Measurements from ENCODE around the gene C1orf35. TPM values are rescaled to one million over a fixed set of nuclear protein-coding genes. Genes with fewer than 3 reads are reported as not detected.
A peak's percentile ranks its signal among the peaks of the same experiment; 100 is the strongest.

Gene C1orf35
- total and polyA plus RNA-seq, 9 of the 15 experiments (the other 6 are each of a cell fraction or from before 2014, with no cell fraction given): 3.2 to 48.7 (median 12.5) TPM

DNA sequence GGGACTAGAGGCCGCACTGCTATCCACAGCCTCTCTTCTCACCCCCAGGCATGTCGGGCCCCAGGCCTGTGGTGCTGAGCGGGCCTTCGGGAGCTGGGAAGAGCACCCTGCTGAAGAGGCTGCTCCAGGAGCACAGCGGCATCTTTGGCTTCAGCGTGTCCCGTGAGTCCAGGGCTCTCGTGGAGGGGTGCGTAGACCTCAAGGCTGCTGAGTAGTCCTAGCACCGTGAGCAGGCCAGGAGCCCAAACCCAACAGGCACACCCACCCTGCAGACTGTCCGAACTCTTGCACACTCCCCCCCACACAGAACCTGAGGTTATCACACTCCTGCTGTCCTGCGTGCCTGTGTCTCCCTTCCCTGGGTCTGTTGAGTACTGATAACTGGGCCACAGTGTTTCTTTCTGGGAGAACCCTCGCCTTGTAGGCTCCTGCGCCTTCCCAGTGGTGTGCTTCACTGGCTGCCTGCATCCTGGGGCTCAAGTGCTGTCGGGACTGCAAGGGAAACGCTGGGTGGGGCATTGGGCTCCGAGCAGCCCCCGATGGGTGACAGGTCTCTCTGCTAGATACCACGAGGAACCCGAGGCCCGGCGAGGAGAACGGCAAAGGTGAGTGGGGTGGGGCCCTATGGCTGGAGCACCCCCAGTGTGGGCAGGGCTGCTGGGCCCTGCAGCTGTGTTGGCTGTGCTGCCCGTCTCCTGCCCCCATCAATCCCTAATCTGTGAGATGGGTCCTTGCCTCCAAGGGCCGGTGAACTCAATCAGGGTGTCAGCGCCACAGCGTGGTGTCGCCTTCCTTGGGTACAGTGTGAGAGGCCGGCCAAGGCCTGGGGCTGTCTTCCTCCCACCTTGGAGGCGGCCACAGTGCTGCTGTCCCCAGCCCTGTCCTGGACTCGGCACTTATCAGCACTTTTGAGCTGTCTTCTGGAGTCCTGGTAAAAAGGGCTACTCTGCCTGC is 42.6 kb upstream of the C1orf35 start (continued):
- TF ChIP-seq, protein P1, sequence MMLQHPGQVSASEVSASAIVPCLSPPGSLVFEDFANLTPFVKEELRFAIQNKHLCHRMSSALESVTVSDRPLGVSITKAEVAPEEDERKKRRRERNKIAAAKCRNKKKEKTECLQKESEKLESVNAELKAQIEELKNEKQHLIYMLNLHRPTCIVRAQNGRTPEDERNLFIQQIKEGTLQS (IDR thresholded peaks at IDR 0.05): no peak
- TF ChIP-seq, protein P1 (CRISPR knock-in tag; conservative IDR thresholded peaks at IDR 0.05): no peak
- TF ChIP-seq, protein P2, sequence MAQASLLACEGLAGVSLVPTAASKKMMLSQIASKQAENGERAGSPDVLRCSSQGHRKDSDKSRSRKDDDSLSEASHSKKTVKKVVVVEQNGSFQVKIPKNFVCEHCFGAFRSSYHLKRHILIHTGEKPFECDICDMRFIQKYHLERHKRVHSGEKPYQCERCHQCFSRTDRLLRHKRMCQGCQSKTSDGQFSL (CRISPR knock-in tag; IDR thresholded peaks at IDR 0.05): peak; percentile 88
- TF ChIP-seq, protein P2 (tag; IDR thresholded peaks at IDR 0.05): peak in 1 of 2 experiments; percentile 74; a peak in 2 of 4 replicates
- TF ChIP-seq, protein P3, sequence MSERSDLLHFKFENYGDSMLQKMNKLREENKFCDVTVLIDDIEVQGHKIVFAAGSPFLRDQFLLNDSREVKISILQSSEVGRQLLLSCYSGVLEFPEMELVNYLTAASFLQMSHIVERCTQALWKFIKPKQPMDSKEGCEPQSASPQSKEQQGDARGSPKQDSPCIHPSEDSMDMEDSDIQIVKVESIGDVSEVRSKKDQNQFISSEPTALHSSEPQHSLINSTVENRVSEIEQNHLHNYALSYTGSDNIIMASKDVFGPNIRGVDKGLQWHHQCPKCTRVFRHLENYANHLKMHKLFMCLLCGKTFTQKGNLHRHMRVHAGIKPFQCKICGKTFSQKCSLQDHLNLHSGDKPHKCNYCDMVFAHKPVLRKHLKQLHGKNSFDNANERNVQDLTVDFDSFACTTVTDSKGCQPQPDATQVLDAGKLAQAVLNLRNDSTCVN (CRISPR knock-in tag; IDR thresholded peaks at IDR 0.05): no peak
- TF ChIP-seq KAT7 (CRISPR knock-in tag; IDR thresholded peaks at IDR 0.05; ENCODE audit: borderline replicate concordance): peak; percentile 71; the same call in 1 of the 2 replicates
- TF ChIP-seq MYNN (IDR thresholded peaks at IDR 0.05): peak; percentile 91
- no peak for TF ChIP-seq MYNN (CRISPR knock-in tag; IDR thresholded peaks at IDR 0.05)
- TF ChIP-seq PURB (CRISPR knock-in tag; IDR thresholded peaks at IDR 0.05; ENCODE audit: low read depth): no peak
- no peak for TF ChIP-seq ZC3H11A (IDR thresholded peaks at IDR 0.05; ENCODE audit: low read depth, low read length)
- 0 out of 2 replicates have a peak, but pooled peaks have one; percentile 53 for TF ChIP-seq RNF2 (IDR thresholded peaks at IDR 0.05)
- no peak for TF ChIP-seq NELFE (IDR thresholded peaks at IDR 0.05; ENCODE audit: insufficient read depth, insufficient read length)
- TF ChIP-seq TRIM24 (IDR thresholded peaks at IDR 0.05): peak; percentile 73 to 88
- TF ChIP-seq DPF2 (IDR thresholded peaks at IDR 0.05): peak; percentile 96
- TF ChIP-seq, protein P4, sequence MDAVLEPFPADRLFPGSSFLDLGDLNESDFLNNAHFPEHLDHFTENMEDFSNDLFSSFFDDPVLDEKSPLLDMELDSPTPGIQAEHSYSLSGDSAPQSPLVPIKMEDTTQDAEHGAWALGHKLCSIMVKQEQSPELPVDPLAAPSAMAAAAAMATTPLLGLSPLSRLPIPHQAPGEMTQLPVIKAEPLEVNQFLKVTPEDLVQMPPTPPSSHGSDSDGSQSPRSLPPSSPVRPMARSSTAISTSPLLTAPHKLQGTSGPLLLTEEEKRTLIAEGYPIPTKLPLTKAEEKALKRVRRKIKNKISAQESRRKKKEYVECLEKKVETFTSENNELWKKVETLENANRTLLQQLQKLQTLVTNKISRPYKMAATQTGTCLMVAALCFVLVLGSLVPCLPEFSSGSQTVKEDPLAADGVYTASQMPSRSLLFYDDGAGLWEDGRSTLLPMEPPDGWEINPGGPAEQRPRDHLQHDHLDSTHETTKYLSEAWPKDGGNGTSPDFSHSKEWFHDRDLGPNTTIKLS (IDR thresholded peaks at IDR 0.05; ENCODE audit: borderline replicate concordance, low read depth): peak; percentile 69; the same call in 1 of the 2 replicates
- no peak for TF ChIP-seq KAT8 (IDR thresholded peaks at IDR 0.05; ENCODE audit: low read depth)
- TF ChIP-seq SRSF7 (optimal IDR thresholded peaks at IDR 0.05; ENCODE audit: low read depth, low read length): no peak
- peak; percentile 89; the same call in 1 of the 2 replicates for TF ChIP-seq MTA3 (IDR thresholded peaks at IDR 0.05; ENCODE audit: borderline replicate concordance)
- peak; percentile 68 to 74 for TF ChIP-seq NRF1 (conservative IDR thresholded peaks at IDR 0.05 in 1 of 2, IDR thresholded peaks at IDR 0.05 in 1 of 2)
- peak; percentile 48; the same call in 1 of the 2 replicates for TF ChIP-seq ZNF175 (CRISPR knock-in tag; IDR thresholded peaks at IDR 0.05; ENCODE audit: low read depth)
- no peak for TF ChIP-seq SPI1 (IDR thresholded peaks at IDR 0.05; ENCODE audit: borderline replicate concordance, low read depth, low read length)
- TF ChIP-seq, protein P5, sequence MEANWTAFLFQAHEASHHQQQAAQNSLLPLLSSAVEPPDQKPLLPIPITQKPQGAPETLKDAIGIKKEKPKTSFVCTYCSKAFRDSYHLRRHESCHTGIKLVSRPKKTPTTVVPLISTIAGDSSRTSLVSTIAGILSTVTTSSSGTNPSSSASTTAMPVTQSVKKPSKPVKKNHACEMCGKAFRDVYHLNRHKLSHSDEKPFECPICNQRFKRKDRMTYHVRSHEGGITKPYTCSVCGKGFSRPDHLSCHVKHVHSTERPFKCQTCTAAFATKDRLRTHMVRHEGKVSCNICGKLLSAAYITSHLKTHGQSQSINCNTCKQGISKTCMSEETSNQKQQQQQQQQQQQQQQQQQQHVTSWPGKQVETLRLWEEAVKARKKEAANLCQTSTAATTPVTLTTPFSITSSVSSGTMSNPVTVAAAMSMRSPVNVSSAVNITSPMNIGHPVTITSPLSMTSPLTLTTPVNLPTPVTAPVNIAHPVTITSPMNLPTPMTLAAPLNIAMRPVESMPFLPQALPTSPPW (CRISPR knock-in tag; IDR thresholded peaks at IDR 0.05): peak; percentile 77
- TF ChIP-seq ATF1 (CRISPR knock-in tag; IDR thresholded peaks at IDR 0.05): no peak
- TF ChIP-seq ATF1 (tag; IDR thresholded peaks at IDR 0.05): peak; percentile 43
